Fibroblast of villous mesenchyme (primary cell): ENCODE measurements around the gene PAFAH1B2. TPM values are rescaled to one million over a fixed set of nuclear protein-coding genes. Genes with fewer than 3 reads are reported as not detected.
A peak's percentile ranks its signal among the peaks of the same experiment; 100 is the strongest.

ENCODE experiments used
- DNase-seq: peaks from one replicate; pipeline ENCODE4 v3.0.0-alpha.2; 2010; ENCODE audit warnings: low read depth
- H3K4me3 ChIP-seq: 2 replicates; pipeline ENCODE4 v1.5.1; 2011; ENCODE audit warnings: low read depth, mild to moderate bottlenecking, low read length
- total RNA-seq: library from RNA; depleted of rRNA; stranded (reverse); fragments of >200 nt; gene quantifications from 2 replicates; pipeline ENCODE4 v1.2.3, GENCODE V29; 2012
- TF ChIP-seq, protein P1 (sequence below): IDR thresholded peaks from 2 replicates; pipeline ENCODE4 v1.5.1; 2012; ENCODE audit warnings: low read depth, mild to moderate bottlenecking, low read length; ENCODE audit not compliant: insufficient read depth

Gene PAFAH1B2
- total RNA-seq, 1 donor: 200 TPM

DNA sequence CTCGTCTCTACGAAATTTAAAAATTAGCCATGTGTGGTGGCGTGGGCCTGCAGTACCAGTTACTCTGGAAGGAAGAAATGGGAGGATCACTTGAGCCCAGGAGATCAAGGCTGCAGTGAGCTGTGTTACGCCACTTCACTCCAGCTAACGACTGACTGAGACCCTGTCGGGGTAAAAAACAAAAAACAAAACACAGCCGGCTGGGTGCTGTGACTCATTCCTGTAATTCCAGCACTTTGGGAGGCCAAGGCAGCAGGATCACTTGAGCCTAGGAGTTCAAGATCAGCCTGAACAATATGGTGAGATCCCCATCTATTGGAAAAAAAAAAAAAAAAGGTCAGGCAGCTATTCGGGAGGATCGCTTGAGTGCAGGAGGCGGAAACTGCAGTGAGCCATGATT, 2.4 kb downstream of the PAFAH1B2 start:
- TF ChIP-seq, protein P1, sequence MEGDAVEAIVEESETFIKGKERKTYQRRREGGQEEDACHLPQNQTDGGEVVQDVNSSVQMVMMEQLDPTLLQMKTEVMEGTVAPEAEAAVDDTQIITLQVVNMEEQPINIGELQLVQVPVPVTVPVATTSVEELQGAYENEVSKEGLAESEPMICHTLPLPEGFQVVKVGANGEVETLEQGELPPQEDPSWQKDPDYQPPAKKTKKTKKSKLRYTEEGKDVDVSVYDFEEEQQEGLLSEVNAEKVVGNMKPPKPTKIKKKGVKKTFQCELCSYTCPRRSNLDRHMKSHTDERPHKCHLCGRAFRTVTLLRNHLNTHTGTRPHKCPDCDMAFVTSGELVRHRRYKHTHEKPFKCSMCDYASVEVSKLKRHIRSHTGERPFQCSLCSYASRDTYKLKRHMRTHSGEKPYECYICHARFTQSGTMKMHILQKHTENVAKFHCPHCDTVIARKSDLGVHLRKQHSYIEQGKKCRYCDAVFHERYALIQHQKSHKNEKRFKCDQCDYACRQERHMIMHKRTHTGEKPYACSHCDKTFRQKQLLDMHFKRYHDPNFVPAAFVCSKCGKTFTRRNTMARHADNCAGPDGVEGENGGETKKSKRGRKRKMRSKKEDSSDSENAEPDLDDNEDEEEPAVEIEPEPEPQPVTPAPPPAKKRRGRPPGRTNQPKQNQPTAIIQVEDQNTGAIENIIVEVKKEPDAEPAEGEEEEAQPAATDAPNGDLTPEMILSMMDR: no peak
- peak; percentile 69 for DNase-seq
- peak overlapping the region; percentile 69 for H3K4me3 ChIP-seq

DNA sequence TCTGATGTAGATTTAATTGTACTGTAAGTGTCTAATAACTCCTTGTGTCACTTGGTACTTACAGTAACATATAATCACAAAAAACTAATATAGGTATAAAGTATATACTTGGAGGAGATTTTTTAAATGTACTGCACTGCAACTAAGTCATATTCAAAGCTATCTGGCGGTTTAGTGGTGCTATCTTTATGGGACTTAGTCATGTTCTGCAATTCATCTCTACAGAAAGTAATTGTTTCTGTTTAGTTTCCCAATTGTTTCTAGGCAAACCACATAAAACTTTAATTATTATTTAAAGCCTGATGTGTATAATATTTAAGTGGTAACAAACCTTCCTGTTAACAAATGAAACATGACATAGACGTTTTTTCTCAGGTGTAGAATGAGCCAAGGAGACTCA, 8.0 kb downstream of the PAFAH1B2 start:
- H3K4me3 ChIP-seq: no peak overlapping the region
- DNase-seq: peak; percentile 66
- TF ChIP-seq, protein P1: no peak

DNA sequence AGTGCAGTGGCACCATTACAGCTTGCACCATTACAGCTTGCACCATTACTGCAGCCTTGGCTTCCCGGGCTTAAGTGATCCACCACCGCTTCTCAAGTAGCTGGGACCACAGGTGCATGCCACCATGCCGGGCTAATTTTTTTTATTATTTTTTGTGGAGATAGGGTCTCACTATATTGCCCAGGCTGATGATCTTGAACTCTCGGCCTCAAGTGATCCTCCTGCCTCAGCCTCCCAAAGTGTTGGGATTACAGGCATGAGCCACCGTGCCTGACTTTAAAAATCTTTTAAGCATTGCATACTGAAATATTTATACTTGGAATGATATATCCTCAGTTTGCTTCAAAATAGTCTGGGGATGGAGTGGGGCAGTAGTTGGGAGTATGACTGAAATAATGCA, 10.4 kb downstream of the PAFAH1B2 start:
- DNase-seq: no peak
- TF ChIP-seq, protein P1: no peak
- H3K4me3 ChIP-seq: no peak overlapping the region

DNA sequence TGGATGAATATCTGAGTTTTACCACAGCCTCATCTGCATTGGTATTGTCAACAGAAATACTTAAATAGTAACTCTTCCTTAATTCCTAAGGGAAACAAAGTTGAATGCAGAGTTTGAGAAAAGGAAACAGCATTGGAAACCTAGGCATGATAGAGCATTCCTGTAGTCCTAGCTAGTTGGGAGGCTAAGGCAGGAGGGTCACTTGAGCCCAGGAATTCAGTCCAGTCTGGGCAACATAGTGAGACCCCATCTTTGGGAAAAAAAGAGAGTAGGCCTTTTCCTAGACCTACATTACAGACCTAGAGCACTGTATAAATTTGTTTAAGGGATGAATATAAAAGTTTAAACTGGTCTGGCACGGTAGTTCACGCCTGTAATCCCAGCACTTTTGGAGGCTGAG, 13.4 kb downstream of the PAFAH1B2 start:
- TF ChIP-seq, protein P1: no peak
- H3K4me3 ChIP-seq: no peak overlapping the region
- DNase-seq: no peak

DNA sequence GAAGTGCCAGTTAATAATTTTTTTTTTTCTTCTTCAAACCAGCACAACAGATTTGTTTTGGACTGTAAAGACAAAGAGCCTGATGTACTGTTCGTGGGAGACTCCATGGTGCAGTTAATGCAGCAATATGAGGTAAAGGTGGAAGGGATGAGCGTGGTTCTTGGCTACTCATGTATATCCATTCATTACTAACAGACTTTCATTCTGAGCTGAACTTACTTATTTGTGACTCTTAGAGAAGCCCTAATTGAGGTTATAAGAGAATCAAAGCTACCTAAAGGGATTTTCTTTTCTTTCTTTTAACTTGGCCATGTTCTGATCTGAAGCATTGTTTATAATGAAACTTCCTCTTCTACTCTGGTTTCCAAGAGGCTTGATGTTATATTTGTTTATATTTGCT, 15.8 kb downstream of the PAFAH1B2 start:
- DNase-seq: no peak

DNA sequence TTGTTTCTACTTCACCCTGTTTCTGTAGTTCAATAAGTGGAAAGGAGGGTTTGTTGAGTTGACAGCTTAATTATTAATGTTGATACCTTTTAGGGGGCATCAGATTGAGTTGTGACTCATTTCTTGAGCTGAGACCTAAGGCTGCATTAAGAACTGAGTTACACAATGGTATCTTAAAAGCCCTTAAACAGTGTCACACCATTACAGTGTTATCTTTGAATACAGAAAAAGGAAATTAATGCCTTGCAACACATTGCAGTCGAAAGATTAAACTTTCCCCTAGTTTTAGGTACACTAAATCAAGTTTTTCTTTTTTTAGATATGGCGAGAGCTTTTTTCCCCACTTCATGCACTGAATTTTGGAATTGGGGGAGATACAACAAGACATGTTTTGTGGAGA, 16.7 kb downstream of the PAFAH1B2 start:
- TF ChIP-seq, protein P1: no peak
- H3K4me3 ChIP-seq: no peak overlapping the region
- peak; percentile 28 for DNase-seq

More for the DNA sequence above, 15.8 kb downstream of the PAFAH1B2 start:
- no peak overlapping the region for H3K4me3 ChIP-seq
- TF ChIP-seq, protein P1: no peak

DNA sequence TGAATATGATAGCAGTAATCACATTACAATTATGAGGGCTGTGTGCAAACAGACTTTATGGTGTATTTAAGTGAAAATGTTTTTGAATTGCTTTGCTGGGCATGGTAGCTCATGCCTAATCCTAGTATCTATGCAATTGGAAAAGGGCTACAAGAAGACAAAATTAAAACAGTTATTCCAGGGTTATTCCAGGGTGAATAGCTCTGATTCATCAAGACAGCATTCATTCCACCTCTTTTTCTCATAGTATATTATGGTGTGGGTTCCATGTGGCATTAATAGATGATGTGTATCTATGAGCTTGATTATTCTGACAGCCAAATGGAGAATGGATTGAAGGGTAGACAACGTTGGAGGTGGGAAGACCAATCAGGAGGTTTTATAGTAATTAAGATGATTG, 22.4 kb downstream of the PAFAH1B2 start:
- H3K4me3 ChIP-seq: no peak overlapping the region
- DNase-seq: no peak
- TF ChIP-seq, protein P1: no peak
